Measurements from ENCODE around the gene SMURF2.
"Not testable (repeated sequence)": the region's sequence is repeated elsewhere in the genome, so short reads cannot be mapped to it uniquely, and the experiment has no call there.

The SMURF2 gene

DNA sequence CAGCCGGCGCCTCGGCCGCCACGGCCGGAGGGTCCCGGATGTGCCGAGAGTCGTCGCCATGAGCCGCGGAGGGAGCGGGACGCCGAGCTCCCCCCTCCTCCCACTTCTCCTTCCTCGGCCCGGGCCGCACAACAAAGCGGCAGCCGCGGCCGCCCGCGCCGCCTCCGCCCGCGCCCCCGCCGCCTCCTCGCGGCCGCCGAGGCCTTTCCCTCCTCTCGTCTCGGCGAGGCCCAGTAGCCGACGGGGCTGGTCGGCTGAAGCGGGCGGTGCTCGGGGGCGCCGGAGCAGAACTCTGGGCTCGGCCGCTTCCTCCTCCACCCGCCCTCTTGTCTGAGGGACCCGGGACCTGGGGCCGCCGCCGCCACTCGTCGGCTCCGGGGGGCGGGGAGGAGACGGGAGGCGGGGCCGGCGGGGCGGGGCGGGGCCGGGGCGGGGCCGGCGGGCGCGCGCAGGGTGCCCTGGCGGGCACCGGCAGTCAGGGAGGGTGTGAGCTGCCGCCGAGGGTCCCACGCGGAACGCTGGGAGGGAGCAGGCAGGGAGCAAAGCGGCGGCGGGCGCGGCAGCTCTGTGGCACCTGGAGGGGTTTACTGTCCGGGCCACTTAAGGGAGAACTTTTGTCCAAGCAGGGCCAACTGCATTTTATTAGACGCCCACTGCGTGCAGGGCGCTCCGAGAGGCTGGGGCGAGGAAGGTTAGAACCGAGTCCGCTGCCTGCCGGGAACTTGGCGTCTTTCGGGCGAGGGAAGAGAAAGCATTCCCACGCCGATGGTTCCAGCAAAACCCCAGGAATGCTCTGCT lies at the start of gene SMURF2:
Gene SMURF2, minus strand, starts transcription at position 332 of the 798 bp plus-strand sequence. CDS start 427 bp downstream, outside the sequence.
- peak; percentile 14 for DNase-seq

DNA sequence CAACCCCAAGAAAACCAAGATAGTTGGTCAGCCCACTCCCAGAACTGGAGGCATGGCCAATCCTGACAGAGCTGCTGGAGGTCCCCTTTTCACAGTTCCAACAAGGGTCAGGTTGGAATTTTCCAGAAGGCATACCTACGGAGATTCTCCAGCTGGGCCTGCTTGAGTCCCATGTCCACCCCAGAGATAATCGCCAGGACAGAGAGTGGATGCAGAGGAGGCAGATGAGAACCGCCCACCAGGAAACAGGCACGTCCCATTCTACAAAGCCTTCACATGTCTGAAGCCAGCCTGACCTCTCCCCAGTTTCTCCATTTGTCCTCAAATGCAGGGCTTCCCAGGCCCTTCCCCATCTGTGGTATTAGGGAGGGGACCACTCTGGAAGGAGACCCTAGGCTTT lies 47.4 kb upstream of the SMURF2 start:
- DNase-seq: no peak

DNA sequence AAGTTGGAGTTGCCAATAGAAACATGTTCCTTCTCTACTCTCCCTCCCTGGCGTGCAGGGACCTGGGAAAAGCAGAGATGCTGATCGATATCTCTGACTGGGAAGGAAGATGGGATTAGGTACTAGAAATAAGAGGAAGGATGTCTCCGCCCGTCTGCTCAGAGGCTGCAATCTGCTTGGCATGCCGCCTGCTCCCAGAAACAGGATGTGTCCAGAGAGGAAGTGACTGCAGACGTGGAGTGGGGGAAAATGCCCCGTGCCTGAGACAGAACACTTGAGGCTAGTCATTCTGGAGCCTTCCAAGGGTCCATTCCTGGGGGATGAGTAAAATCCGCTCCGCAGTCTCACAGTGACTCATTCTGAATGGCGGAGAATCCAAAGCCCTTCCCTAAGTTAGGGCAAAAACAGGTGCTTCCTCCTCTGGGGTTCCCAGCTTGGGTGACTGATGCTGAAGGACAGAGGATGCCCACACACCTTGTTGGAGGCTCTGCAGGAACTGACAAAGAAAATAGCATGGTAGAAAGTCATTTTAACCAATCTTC lies 45.0 kb upstream of the SMURF2 start:
- DNase-seq: no peak

DNA sequence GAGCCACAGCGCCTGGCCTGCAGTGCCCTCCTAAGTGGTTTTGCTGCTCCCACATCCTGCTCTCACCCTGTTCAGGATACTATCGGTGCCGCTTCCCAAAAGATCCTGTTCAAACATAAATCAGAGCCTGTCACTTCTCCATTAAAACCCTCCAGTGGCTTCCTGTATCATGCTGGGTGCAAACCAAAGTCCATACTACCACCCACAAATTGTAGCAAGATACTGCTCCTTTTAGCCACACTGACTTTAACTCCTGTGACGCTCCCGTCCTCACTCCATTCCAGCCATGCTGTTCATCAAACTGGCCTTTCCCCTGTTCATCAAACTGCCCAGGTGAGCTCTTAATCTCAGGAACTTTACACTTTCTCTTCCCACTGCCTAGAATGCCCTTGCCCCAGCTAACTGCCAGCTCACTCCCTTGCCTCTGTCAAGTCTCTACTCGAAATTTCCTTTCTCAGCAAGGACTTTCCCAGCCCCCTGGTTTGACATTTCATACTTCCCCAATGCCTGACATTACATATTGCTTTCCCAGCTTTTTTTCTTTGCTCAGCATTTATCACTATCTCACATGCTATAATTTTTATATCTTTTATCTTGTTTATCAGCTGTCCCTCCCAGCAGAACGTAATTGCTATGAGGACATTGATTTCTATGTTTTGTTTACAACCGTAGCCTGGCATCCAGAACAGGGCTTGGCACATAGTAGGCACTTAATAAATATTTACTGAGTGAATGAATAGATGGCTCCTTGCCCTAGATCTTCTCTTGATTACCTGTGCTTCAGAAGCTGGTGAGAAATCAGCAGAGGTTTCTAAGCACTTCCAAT lies 44.3 kb upstream of the SMURF2 start:
- DNase-seq: no peak

DNA sequence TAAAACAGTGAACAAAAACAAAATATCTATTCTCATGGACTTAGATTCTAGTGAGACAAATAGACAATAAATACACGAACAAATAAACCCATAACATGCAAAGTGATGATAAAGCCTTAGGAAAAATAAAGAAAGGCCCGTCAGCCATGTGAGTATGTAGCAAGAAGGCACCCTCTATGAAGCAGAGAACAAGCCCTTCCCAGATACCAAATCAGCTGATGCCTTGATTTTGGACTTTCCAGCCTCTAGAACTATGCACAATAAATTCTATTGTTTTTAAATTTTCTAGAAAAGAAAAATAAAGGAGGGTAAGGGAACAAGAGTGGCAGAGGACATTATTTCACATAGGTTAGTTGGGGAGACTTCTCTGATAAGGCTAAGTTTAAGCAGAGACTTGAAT lies 40.7 kb upstream of the SMURF2 start:
- no peak for DNase-seq

DNA sequence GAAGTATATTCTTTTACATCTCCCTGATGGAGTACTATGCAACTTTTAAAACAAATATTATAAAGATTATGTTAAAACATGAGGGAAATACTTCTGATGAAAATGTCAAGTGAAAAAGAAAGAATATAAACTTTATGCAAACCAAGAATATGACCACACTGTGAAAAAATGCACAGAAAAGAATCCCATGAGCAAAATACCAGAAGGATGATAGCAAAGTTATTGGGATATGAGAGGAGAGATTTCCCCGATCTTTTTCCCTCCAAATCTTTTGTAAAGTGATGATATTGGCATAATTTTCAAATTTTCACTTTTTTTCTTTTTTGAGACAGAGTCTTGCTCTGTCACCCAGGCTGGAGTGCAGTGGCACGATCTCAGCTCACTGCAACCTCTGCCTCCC lies 36.6 kb upstream of the SMURF2 start:
- no peak for DNase-seq

DNA sequence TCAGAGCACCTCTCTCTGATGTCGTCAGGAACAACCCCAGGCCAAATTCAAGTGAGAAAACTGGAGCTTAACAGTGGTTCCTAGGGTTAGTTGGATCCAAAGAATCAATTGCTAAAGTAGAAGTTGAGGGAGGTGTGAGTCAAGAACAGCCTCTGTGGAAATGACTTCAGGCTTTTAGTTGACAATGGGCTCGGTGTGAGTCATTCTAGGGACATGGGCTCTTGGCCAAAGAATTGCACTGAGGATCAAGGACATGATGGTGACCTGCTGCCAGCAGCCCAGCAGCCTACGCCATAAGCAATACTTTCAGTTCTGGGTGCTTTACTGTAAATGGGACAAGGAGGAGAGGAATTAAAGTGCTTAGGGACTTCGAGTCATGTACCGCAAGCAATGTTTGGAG lies 32.1 kb upstream of the SMURF2 start:
- DNase-seq: no peak

DNA sequence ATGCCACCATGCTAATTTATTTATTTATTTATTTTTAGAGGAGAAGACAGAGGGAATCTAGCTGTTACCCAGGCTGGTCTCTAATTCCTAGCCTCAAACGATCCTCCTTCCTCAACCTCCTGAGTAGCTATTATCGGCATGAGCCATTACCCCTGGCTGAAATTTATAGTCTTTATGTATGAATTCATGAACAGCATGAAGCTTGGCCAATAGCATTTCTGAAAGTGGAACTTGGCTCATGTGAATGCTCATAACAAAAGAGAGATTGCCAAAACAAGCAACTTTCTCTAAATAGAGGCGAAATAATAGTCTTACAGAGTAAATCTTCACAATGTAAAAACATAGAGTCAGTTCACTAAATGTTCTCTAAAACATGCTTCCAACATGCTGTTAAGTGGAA lies 30.1 kb upstream of the SMURF2 start:
- DNase-seq: no peak

DNA sequence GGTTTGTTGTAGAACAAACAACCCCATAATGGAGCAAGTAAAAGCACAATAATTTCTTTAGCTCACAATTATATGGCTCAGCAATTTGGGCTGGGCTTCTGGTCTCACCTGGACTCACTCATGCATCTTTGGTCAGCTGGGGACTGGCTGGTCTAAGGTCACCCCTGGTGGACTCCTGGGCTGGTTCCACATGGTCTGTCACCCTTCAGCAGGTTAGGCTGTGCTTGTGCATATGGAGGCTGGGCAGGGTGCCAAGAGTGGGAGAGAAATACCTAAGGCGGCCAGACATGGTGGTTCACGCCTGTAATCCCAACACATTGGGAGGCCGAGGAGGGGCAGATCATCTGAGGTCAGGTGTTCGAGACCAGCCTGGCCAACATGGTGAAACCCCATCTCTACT lies 27.0 kb upstream of the SMURF2 start:
- DNase-seq: no peak

DNA sequence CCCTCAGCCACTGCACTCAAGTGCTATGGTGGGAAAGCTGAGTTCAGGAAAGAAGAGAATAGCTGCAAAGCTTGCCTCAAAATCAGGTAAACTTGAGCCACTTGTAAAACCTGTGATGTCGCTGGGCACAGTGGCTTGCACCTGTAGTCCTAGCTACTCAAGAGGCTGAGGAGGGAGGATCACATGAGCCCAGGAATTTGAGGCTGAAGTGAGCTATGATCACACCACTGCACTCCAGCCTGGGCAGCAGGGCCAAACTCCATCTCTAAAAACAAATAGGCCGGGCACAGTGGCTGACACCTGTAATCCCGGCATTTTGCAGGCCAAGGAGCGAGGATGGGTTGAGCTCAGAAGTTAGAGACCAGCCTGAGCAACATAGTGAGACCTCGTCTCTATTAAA lies 26.4 kb upstream of the SMURF2 start:
- DNase-seq: no peak

DNA sequence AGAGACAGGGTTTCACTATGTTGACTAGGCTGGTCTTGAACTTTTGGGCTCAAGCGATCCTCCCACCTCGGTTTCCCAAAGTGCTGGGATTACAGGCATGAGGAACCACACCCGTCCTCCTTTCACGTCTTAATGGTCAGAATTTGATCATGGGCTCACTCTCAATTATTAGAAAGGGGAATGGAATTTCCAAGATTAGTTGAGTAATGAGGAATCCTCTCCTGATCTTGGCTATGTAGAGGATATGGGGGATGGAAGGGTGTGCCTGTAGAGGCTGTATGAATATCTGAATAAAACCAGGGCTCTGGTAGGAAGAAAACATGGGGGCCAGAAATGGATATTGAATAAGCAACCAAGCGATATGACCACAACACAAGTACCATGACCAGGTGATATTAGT lies 25.9 kb upstream of the SMURF2 start:
- DNase-seq: no peak

DNA sequence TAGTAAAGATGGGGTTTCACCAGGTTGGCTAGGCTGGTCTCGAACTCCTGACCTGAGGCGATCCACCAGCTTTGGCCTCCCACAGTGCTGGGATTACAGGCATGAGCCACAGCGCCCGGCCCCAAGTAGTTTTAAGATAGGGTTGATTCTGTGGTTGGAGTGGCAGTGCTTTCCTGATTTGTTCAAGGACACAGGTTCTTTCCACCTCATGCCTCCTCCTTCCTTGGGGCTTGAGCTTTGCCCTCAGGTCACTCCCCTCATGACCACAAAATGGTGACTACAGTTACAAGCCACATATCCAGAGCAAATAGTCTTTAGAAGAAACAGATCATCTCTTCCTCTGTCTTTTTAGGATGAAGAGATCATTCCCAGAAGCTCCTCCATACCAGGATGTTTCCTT lies 25.3 kb upstream of the SMURF2 start:
- DNase-seq: no peak

DNA sequence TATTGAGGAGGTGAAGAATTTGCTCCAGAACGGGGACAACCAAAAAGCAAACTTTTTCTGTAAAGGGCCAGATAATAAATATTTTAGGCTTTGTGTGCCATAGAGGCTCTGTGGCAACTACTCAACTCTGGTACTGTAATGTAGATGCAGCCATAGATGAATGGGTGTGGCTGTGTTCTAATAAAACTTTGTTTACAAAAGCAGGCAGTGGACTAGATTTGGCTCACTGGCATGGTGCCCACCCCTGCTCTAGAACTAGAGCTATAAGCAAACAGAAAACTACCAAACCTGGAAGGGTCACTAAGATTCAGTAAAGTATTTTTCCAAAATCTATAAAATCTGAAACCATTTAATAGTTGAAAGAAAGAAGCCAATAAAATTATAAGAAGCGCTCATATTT lies 24.6 kb upstream of the SMURF2 start:
- DNase-seq: no peak

DNA sequence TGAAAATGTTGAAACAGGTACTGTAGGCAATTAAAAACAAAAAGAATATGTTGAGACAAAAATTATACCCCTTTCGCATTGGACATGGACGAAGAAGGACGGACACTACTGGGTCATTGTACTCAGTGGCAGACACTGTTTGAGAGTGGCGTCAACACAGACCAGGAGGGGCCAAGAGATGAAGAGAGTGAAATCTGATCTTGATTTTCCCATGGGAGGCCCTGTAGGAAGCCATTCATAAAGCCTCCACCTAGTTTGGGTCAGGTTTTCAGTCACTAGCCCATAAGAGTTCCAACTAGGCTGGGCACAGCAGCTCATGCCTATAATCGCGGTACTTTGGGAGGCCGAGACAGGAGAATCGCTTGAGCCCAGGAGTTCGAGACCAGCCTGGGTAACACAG lies 23.6 kb upstream of the SMURF2 start:
- DNase-seq: peak; percentile 88

DNA sequence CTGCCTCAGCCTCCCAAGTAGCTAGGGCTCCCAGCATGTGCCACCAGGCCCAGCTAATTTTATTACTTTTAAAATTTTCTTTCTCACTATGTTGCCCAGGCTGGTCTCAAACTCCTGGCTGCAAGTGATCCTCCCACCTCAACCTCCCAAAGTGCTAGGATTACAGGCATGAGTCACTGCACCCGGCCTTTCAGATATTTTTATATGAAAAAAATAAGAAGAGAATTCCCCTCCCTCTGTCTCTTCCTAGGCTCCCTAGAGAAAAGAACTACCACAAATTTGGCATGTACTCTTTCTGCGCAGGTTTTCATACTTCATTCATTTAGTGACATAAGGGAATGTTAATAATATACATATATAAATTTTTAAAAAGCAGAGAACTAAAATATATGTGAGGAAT lies 21.7 kb upstream of the SMURF2 start:
- DNase-seq: no peak

DNA sequence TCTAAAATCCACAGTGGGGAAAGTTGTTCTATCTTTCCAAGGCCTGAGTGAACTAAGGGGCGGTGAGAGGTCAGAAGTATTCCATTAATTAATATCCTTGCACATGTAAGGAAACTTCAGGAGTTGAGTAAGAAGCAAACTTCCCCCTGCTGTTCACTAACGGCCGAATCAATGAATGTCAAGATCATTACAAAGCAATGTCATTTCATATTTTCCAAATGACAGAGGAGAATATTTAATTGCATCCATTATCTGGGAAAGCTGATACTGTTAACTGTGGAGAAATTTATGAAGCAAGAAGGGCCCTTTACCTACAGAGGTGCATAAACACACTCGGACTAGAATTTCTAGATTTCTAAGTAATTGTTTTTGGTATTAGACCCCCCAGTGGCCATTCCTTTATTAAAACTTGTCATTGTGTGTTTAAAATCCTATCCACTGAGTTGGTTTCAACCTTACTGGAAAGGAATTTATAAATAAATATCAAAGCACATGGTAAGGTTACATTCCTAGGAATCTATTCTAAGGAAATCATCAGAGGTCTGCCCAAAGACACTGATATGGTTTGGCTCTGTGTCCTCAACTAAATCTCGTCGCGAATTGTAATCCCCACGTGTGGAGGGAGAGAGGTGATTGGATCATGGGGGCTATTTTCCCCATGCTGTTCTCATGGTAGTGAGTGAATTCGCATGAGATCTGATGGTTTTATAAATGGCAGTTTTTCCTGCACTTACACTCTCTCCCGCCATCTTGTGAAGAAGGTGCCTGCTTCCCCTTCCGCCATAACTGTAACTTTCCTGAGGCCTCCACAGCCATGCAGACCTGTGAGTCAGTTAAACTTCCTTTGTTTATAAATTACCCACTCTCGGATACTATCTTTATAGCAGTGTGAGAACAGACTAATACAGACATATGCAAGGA lies 20.4 kb upstream of the SMURF2 start:
- no peak for DNase-seq

DNA sequence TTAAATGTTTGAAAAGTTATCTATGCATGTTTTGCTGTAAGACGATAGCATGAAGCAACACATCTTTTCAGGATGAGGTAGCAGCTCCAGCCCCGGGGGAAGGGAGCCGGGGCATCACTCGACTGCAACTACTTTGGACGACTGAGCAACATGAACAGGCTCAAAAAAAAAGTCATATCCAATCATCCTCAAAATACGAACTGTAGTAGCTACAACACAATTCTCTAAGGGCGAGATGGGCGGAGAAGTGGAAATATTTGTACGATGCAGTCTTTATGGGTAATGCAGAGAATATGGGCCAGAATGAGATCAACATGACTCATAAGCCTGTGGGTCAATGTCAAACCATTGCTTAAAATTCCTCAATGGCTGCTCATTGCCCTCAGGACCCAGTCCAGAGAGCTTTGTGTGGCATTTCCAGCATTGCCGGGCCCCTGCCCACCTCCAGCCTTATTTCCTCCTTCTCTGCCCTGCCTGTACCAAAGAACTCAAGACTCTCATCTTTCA lies 17.7 kb upstream of the SMURF2 start:
- DNase-seq: no peak

DNA sequence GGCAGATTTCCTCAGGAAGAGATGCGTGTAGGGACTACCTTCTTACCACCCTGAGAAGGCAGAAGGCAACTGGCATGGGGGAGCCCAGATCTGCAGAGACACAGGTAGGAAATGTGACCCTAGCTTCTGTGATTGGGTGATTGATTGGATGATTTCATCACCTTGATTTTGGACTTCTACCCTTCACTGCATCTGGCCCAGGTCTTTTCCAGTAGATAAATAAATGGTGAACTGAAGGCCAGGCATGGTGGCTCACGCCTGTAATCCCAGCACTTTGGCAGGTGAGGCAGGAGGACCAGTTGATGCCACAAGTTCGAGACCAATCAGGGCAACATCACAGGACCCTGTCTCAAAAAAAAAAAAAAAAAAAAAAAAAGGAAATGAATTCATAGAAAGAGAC lies 14.7 kb upstream of the SMURF2 start:
- DNase-seq: no peak

DNA sequence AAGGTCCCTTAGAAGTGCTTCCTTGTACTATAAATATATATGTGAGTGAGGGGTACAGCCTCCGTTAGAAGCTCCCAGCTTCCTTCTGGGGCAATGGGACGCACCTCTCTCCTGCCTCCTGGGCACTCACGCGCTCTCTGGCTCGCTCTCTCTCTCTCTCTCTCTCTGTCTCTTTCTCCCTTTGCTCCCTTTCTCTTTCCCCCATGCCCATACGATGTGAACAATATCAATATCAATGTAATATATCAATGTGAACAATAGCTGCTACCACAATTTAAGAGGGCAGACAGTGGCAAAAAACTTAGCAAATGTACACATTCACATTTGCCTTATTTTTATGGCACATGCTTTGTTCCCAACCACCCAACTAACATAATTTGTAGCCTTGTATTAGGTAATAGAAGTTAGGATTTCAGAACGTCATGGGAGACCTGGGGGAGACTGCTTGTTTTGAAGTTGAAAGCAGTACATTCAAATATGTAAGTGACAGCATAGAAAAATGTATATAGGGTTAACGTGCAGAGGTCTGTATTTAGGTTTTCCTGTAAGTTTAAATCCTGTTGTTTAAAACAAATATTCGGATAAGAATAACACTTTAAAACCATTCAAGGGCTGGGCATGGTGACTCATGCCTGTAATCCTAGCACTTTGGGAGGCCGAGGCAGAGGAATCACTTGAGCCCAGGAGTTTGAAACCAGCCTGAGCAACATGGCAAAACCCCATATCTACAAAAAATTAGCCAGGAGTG lies 8.9 kb upstream of the SMURF2 start:
- not testable (repeated sequence) for DNase-seq

DNA sequence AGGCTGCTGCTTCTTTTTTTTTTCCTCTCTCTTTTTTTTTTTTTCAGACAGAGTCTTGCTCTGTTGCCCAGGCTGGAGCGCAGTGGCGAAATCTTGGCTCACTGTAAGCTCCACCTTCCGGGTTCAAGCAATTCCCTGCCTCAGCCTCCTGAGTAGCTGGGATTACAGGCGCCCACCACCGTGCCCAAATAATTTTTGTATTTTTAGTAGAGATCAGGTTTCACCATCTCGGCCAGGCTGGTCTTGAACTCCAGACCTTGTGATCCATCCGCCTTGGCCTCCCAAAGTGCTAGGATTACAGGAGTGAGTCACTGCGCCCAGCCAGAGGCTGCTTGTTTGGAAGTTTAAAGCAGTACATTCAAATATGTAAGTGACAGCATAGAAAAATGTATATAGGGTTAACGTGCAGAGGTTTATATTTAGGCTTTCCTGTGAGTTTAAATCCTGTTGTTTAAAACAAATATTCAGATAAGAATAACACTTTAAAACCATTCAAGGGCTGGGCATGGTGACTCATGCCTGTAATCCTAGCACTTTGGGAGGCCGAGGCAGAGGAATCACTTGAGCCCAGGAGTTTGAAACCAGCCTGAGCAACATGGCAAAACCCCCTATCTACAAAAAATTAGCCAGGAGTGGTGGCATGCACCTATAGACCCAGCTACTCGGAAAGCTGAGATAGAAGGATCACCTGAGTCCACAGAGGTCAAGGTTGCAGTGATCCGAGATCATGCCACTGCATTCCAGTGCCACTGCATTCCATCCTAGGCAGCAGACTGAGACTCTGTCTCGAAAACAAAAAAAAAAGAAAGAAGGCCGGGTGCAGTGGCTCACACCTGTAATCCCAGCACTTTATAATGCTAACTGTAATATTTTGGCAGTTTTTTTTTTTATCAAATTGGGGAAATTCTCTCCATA lies 6.0 kb upstream of the SMURF2 start:
- DNase-seq: not testable (repeated sequence)
